NT2/D1 (cell line): ENCODE measurements around the gene MIPOL1.

Experiments used
- SUZ12 ChIP-seq: IDR thresholded peaks from 2 replicates; pipeline ENCODE4 v1.6.1; 2011; ENCODE audit not compliant: insufficient read length, insufficient read depth; ENCODE audit errors: extremely low read depth
- YY1 ChIP-seq: IDR thresholded peaks from 2 replicates; pipeline ENCODE4 v1.6.1; 2011; ENCODE audit not compliant: insufficient read length, insufficient read depth
- ZNF274 ChIP-seq: IDR thresholded peaks from 2 replicates; pipeline ENCODE4 v1.6.1; 2011; ENCODE audit warnings: mild to moderate bottlenecking, low read depth, low read length

DNA sequence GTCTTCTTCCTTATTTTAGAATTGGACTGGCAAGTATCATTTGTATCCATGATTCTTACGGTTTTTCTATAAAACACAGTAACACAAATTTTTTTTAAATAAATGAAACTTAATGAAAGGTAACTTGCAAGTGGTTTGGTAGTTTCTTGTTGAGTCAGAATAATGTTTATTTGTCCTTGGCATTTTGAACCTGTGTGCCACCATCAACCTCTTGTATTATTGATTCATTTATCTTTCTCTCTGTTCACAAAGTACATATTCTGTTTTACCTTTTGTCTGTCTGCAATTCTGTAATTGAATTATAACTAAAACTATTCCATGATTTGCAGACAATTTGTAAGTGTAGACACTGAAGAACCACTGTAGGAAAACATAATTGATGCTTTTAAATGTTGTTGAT is 54.7 kb downstream of the MIPOL1 start:
- TF ChIP-seq SUZ12 (no peak), YY1 (no peak), ZNF274 (no peak)
